Psoas muscle (tissue), 8 donors: ENCODE data around the gene ORAI1. TPM values are rescaled to one million over a fixed set of nuclear protein-coding genes. Genes with fewer than 3 reads are reported as not detected.

Source experiments
- ATAC-seq, 4 donors: fragments of 200-7000 bp; cut with Tn5 transposase; one replicate each; pipeline ENCODE4 v1.9.1; 2020; ENCODE audit warnings: moderate library complexity in 3 of 4, mild to moderate bottlenecking in 2 of 4
- DNase-seq, 2 donors: peaks; one replicate each; pipeline ENCODE4 v3.0.0-alpha.2; 2020
- H3K27ac ChIP-seq: fragments of 200-600 bp; one replicate; pipeline ENCODE4 v1.8.0; 2022
- H3K27me3 ChIP-seq, 3 donors: fragments of 200-600 bp in 1 of 3; one replicate each; pipeline versions ENCODE4 v1.6.1 to v1.8.0; 2013 to 2022; ENCODE audit warnings: low read length in 2 of 3, mild to moderate bottlenecking in 2 of 3, moderate library complexity in 1 of 3; ENCODE audit not compliant: insufficient read depth in 3 of 3
- H3K36me3 ChIP-seq, 2 donors: fragments of 200-600 bp in 1 of 2; one replicate each; pipeline versions ENCODE4 v1.6.1 to v1.8.0; 2013 to 2022; ENCODE audit warnings: low read depth in 1 of 2, mild to moderate bottlenecking in 1 of 2, moderate library complexity in 1 of 2; ENCODE audit not compliant: insufficient read depth in 1 of 2
- H3K4me1 ChIP-seq: fragments of 200-600 bp; one replicate; pipeline ENCODE4 v1.8.0; 2022
- H3K4me3 ChIP-seq: fragments of 200-600 bp; one replicate; pipeline ENCODE4 v1.8.0; 2022; ENCODE audit warnings: mild to moderate bottlenecking
- H3K9me3 ChIP-seq: fragments of 200-600 bp; one replicate; pipeline ENCODE4 v1.8.0; 2022
- CTCF ChIP-seq: fragments of 200-600 bp; IDR thresholded peaks from one replicate; pipeline ENCODE4 v1.8.0; 2022; ENCODE audit warnings: antibody characterized with exemption
- WGBS, 3 donors: extraction: QIAGEN DNeasy Blood & Tissue Kit; methylation state at CpG; one replicate each; pipeline versions ENCODE4 v1.1.6 to v1.1.7; 2013; 5-methylcytosine and 5-hydroxymethylcytosine counted together
- intact Hi-C, 2 donors: fragments of 100-400 bp; cut with DNase I; formaldehyde crosslinking; loops; one replicate each; pipeline versions ENCODE4 v1.11.0 to v1.14.2; 2022
- polyA plus RNA-seq, 3 donors: library from polyadenylated mRNA; stranded (reverse); fragments of 200-250 nt; gene quantifications; one replicate each; pipeline ENCODE4 v1.2.3, GENCODE V29; 2013
- total RNA-seq, 4 donors: library from RNA; stranded (reverse); fragmentation: NEBNext Ultra II Directional in 2 of 4; extraction: Animal tissue kit (Norgen Biotek cat#: 25700) in 2 of 4; gene quantifications; one replicate each; pipeline versions ENCODE4 v1.2.1 to v1.2.4, GENCODE V29; 2021 to 2023
- donor health status: healthy with polysubstance abuse.
- donor health status: DM: no; HTN: no; CAD: no; lungs with moderate emphysema.
- donor health status: Bipolar disorder and iron deficiency.
- donor health status: healthy.
- donor health status: DM: yes; HTN: yes; CAD: no.
- donor health status: DM: no; HTN: no; CAD: no.
- donor health status: DM: no; HTN: no; CAD: no.
- donor health status: DM: yes; HTN: yes; CAD: no.

ORAI1 gene
- total and polyA plus RNA-seq, 7 donors, result 17.9 to 75.5 (median 27.4) TPM

- no peaks in the 10 kb centered on the region for H3K27me3 ChIP-seq
- H3K4me3 ChIP-seq, result no peak overlapping the region
- WGBS, 3 donors, result 95 to 97% (median 95%) methylated on average over 6 of the region's 6 CpGs
- ATAC-seq (no peak), DNase-seq (no peak)
- intact Hi-C loops, result no loop called here
- H3K9me3 ChIP-seq, result no peaks in the 10 kb centered on the region
- H3K27ac ChIP-seq, result no peak overlapping the region
- no peaks in the 10 kb centered on the region for H3K36me3 ChIP-seq
- TF ChIP-seq CTCF, result no peak
- H3K4me1 ChIP-seq, result no peaks in the 10 kb centered on the region
Observed at GRCh38 chr12:121603581-121603980, 22.7 kb upstream of the ORAI1 start.

- no peak overlapping the region for H3K27ac ChIP-seq
- no peaks in the 10 kb centered on the region for H3K27me3 ChIP-seq
- TF ChIP-seq CTCF, result no peak
- peaks cover 10% of the 10 kb centered on the region for H3K4me1 ChIP-seq
- intact Hi-C loops, result no loop called here
- ATAC-seq (no peak), DNase-seq (no peak)
- H3K36me3 ChIP-seq, result no peaks in the 10 kb centered on the region
- 89 to 94% (median 92%) methylated on average over 6 of the region's 6 CpGs for WGBS, 3 donors
- no peaks in the 10 kb centered on the region for H3K9me3 ChIP-seq
- no peak overlapping the region for H3K4me3 ChIP-seq
Observed at GRCh38 chr12:121608301-121608700, 18.0 kb upstream of the ORAI1 start.

- H3K9me3 ChIP-seq, result no peaks in the 10 kb centered on the region
- H3K27me3 ChIP-seq, result no peaks in the 10 kb centered on the region
- 20 to 26% (median 23%) methylated on average over 11 of the region's 11 CpGs for WGBS, 3 donors
- ATAC-seq (peak; percentile 95 to 98 (median 96)), DNase-seq (no peak)
- H3K27ac ChIP-seq, result peak overlapping the region; percentile 87
- intact Hi-C loops, result no loop called here
- H3K4me3 ChIP-seq, result peak overlapping the region; percentile 8
- TF ChIP-seq CTCF, result no peak
- H3K4me1 ChIP-seq, result peaks cover 10% of the 10 kb centered on the region
- no peaks in the 10 kb centered on the region for H3K36me3 ChIP-seq
Observed at GRCh38 chr12:121610239-121611149, 15.8 kb upstream of the ORAI1 start.

- Histone ChIP-seq H3K9me3 (no peaks in the 10 kb centered on the region), H3K27ac (peak overlapping the region; percentile 87), H3K4me3 (peak overlapping the region; percentile 8), H3K4me1 (peaks cover 10% of the 10 kb centered on the region), H3K27me3 (no peaks in the 10 kb centered on the region), H3K36me3 (no peaks in the 10 kb centered on the region)
- DNase-seq (peak in 1 of 2 donors; percentile 67), ATAC-seq (peak; percentile 69 to 86 (median 74))
- 68 to 83% (median 79%) methylated on average over 2 of the region's 2 CpGs for WGBS, 3 donors
- intact Hi-C loops, result no loop called here
- TF ChIP-seq CTCF, result no peak
Observed at GRCh38 chr12:121611306-121611705, 15.0 kb upstream of the ORAI1 start.
